ENCODE data around the gene SCRN2. TPM values are rescaled to one million over a fixed set of nuclear protein-coding genes. Genes with fewer than 3 reads are reported as not detected.
A peak's percentile ranks its signal among the peaks of the same experiment; 100 is the strongest.

SCRN2 gene
- total and polyA plus RNA-seq, 2 of the 13 experiments (the other 11 are each of a cell fraction or from before 2014, with no cell fraction given) = 21.7 to 29.5 TPM

GRCh38 chr17:47850692-47851573 lies 9.9 kb upstream of the SCRN2 start, which contains the start of gene SP6 (continued):
- 0 out of 2 replicates have a peak, but pooled peaks have one; percentile 62 for TF ChIP-seq ZNF501 (CRISPR knock-in tag; IDR thresholded peaks at IDR 0.05)
- TF ChIP-seq AGO1 (IDR thresholded peaks at IDR 0.05; ENCODE audit: low read depth, low read length, poor library complexity, severe bottlenecking) = no peak
- no peak for TF ChIP-seq HOXA9 (CRISPR knock-in tag; IDR thresholded peaks at IDR 0.05; ENCODE audit: borderline replicate concordance)
- no peak for TF ChIP-seq SRSF9 (IDR thresholded peaks at IDR 0.05; ENCODE audit: borderline replicate concordance, insufficient read depth, low read depth, low read length, poor library complexity, severe bottlenecking)
- TF ChIP-seq TCF7 (IDR thresholded peaks at IDR 0.05; ENCODE audit: low read depth) = no peak
- peak; percentile 88; the same call in 1 of the 2 replicates for TF ChIP-seq MYPOP (CRISPR knock-in tag; IDR thresholded peaks at IDR 0.05)
- TF ChIP-seq ZBTB20 (CRISPR knock-in tag; IDR thresholded peaks at IDR 0.05; ENCODE audit: borderline replicate concordance, low read depth) = no peak
- no peak for TF ChIP-seq BRD4 (CRISPR knock-in tag; IDR thresholded peaks at IDR 0.05)
- no peak; the same call in 1 of the 2 replicates for TF ChIP-seq TP53 (CRISPR knock-in tag; conservative IDR thresholded peaks at IDR 0.05)
- no peak for TF ChIP-seq ZBTB1 (CRISPR knock-in tag; IDR thresholded peaks at IDR 0.05; ENCODE audit: borderline replicate concordance)
- peak; percentile 42; the same call in 1 of the 2 replicates for TF ChIP-seq ZNF280D (CRISPR knock-in tag; IDR thresholded peaks at IDR 0.05)
- TF ChIP-seq FIP1L1 (IDR thresholded peaks at IDR 0.05; ENCODE audit: borderline replicate concordance, insufficient read depth, low read depth, low read length) = no peak
- no peak for TF ChIP-seq GPBP1L1 (CRISPR knock-in tag; IDR thresholded peaks at IDR 0.05)
- no peak for TF ChIP-seq ZBTB42 (CRISPR knock-in tag; IDR thresholded peaks at IDR 0.05)
- TF ChIP-seq ZFP90 (CRISPR knock-in tag; IDR thresholded peaks at IDR 0.05; ENCODE audit: borderline replicate concordance) = no peak; the same call in 1 of the 2 replicates
- TF ChIP-seq ZFP62 (CRISPR knock-in tag; IDR thresholded peaks at IDR 0.05) = no peak
- no peak for TF ChIP-seq MATR3 (CRISPR knock-in tag; IDR thresholded peaks at IDR 0.05)
- peak; percentile 32; the same call in 1 of the 2 replicates for TF ChIP-seq IKZF5 (CRISPR knock-in tag; IDR thresholded peaks at IDR 0.05)
- TF ChIP-seq ZNF24 (IDR thresholded peaks at IDR 0.05) = no peak

Data from HepG2 (cell line).